PC-3 (cell line): ENCODE measurements around the gene RNH1. TPM values are rescaled to one million over a fixed set of nuclear protein-coding genes. Genes with fewer than 3 reads are reported as not detected.

Experiments used
- ATAC-seq: fragments of 200-7000 bp; cut with Tn5 transposase; 2 replicates; pipeline ENCODE4 v1.9.1; 2020; ENCODE audit warnings: mild to moderate bottlenecking, moderate library complexity
- BruUV-seq: library from RNA; stranded (reverse); fragments of 400-500 nt; replicated peaks from 2 replicates; lab custom pipeline; 2021; lab: Mats Ljungman, UMichigan
- CTCF ChIA-PET: fragments of 300-600 bp; sonication (Branson Sonifier 250); formaldehyde crosslinking; loops from one replicate; lab custom pipeline; 2022; ENCODE audit warnings: antibody characterized with exemption; lab: Charles Lee
- POLR2A ChIA-PET: fragments of 300-600 bp; sonication (Branson Sonifier 250); formaldehyde crosslinking; loops from one replicate; lab custom pipeline; 2022; ENCODE audit warnings: antibody characterized with exemption; ENCODE audit not compliant: unreplicated experiment; lab: Charles Lee
- DNase-seq: peaks from one replicate; pipeline ENCODE4 v3.0.0-alpha.2; 2015
- H2AFZ ChIP-seq: fragments of 300-600 bp; sonication (generic); 2 replicates; pipeline ENCODE4 v1.6.0; 2016; ENCODE audit warnings: antibody characterized with exemption, low read length
- H3F3A ChIP-seq: fragments of 300-600 bp; sonication (generic); one replicate; pipeline ENCODE4 v1.6.0; 2017; ENCODE audit warnings: antibody characterized with exemption, low read length, control low read depth, mild to moderate bottlenecking; ENCODE audit not compliant: unreplicated experiment
- H3K27ac ChIP-seq: fragments of 300-600 bp; sonication (generic); 2 replicates; pipeline ENCODE4 v1.5.1; 2016; ENCODE audit warnings: mild to moderate bottlenecking, low read length
- H3K27me3 ChIP-seq: fragments of 300-600 bp; sonication (generic); 2 replicates; pipeline ENCODE4 v1.6.1; 2016; ENCODE audit warnings: low read length, mixed read lengths
- H3K36me3 ChIP-seq: fragments of 300-600 bp; sonication (generic); 2 replicates; pipeline ENCODE4 v1.6.1; 2016; ENCODE audit warnings: low read depth, mixed run types, low read length, mixed read lengths
- H3K4me1 ChIP-seq: fragments of 300-600 bp; sonication (generic); 2 replicates; pipeline ENCODE4 v1.5.1; 2016; ENCODE audit warnings: low read length; ENCODE audit not compliant: insufficient read depth
- H3K4me2 ChIP-seq: fragments of 300-600 bp; sonication (generic); 2 replicates; pipeline ENCODE4 v1.6.0; 2016; ENCODE audit warnings: low read length
- H3K4me3 ChIP-seq: fragments of 300-600 bp; sonication (generic); 2 replicates; pipeline ENCODE4 v1.5.1; 2016; ENCODE audit warnings: mild to moderate bottlenecking, low read length, mixed read lengths
- H3K79me2 ChIP-seq: fragments of 300-600 bp; sonication (generic); 2 replicates; pipeline ENCODE4 v1.6.1; 2017; ENCODE audit warnings: low read length, mixed read lengths
- H3K9ac ChIP-seq: fragments of 300-600 bp; sonication (generic); 2 replicates; pipeline ENCODE4 v1.6.0; 2016; ENCODE audit warnings: mild to moderate bottlenecking, low read length
- H3K9me2 ChIP-seq: fragments of 300-600 bp; sonication (generic); replicated peaks from 2 replicates; pipeline ENCODE4 v1.6.1; 2016; ENCODE audit warnings: mixed run types, low read length, mixed read lengths
- H3K9me3 ChIP-seq: fragments of 300-600 bp; sonication (generic); 2 replicates; pipeline ENCODE4 v1.6.1; 2016; ENCODE audit warnings: low read length, mixed read lengths
- H4K20me1 ChIP-seq: fragments of 300-600 bp; sonication (generic); 2 replicates; pipeline ENCODE4 v1.6.1; 2016; ENCODE audit warnings: low read length, mixed read lengths
- CTCF ChIP-seq: fragments of 300-600 bp; sonication (generic); conservative IDR thresholded peaks from 2 replicates; pipeline ENCODE4 v1.5.1; 2017; ENCODE audit warnings: antibody characterized with exemption, low read depth, mild to moderate bottlenecking, low read length
- EZH2 ChIP-seq: fragments of 300-600 bp; sonication (generic); IDR thresholded peaks from one replicate; pipeline ENCODE4 v1.6.1; 2017; ENCODE audit warnings: antibody characterized with exemption, mild to moderate bottlenecking, low read length; ENCODE audit not compliant: unreplicated experiment
- EZH2phosphoT487 ChIP-seq: fragments of 300-600 bp; sonication (generic); IDR thresholded peaks from 2 replicates; pipeline ENCODE4 v1.6.1; 2018; ENCODE audit warnings: mild to moderate bottlenecking, antibody characterized with exemption, low read length, borderline replicate concordance
- intact Hi-C: fragments of 100-400 bp; cut with micrococcal nuclease; formaldehyde crosslinking; loops from 2 replicates; pipeline ENCODE4 v1.9.0; 2023
- total RNA-seq: library from RNA; depleted of rRNA; stranded (reverse); fragments of >200 nt; gene quantifications from 2 replicates; pipeline ENCODE4 v1.2.3, GENCODE V29; 2014

The RNH1 gene
- total RNA-seq, 1 experiment from 2014 or later = 258 TPM

- H3K4me2 ChIP-seq = peak overlapping the region; percentile 92
- BruUV-seq = TSS peak; percentile 63
- peaks cover 17% of the 10 kb centered on the region for H3K4me1 ChIP-seq
- DNase-seq (no peak), ATAC-seq (no peak)
- peaks cover 4% of the 10 kb centered on the region; the same call in 1 of the 2 replicates for H4K20me1 ChIP-seq
- H3K36me3 ChIP-seq = no peaks in the 10 kb centered on the region
- POLR2A ChIA-PET = no interaction called here
- H3K27ac ChIP-seq = no peak overlapping the region
- 0 out of 2 replicates have a peak overlapping the region, but pooled peaks have one; percentile 80 for H3K9ac ChIP-seq
- peak overlapping the region; percentile 89 for H3K4me3 ChIP-seq
- H3K9me3 ChIP-seq = no peaks in the 10 kb centered on the region
- H3K9me2 ChIP-seq = no peaks in the 10 kb centered on the region
- CTCF ChIA-PET = no interaction called here
- intact Hi-C loops = no loop called here
- H2AFZ ChIP-seq = no peak overlapping the region
- H3K27me3 ChIP-seq = no peaks in the 10 kb centered on the region
- H3F3A ChIP-seq = no peaks in the 10 kb centered on the region
- TF ChIP-seq EZH2phosphoT487 (no peak), EZH2 (no peak)
- H3K79me2 ChIP-seq = peaks cover 16% of the 10 kb centered on the region
These were observed 26.7 kb upstream of the RNH1 start for GRCh38 chr11:533586-534395.

- ChIA-PET POLR2A (no interaction called here), CTCF (no interaction called here)
- no peak for TF ChIP-seq EZH2
- H3K79me2 ChIP-seq = peaks cover 16% of the 10 kb centered on the region
- H3K9ac ChIP-seq = no peak overlapping the region
- no peak overlapping the region for H3K4me3 ChIP-seq
- H3K27me3 ChIP-seq = no peaks in the 10 kb centered on the region
- H3K4me2 ChIP-seq = no peak overlapping the region
- H3K27ac ChIP-seq = no peak overlapping the region
- no TSS peak for BruUV-seq
- peaks cover 4% of the 10 kb centered on the region; the same call in 1 of the 2 replicates for H4K20me1 ChIP-seq
- DNase-seq (no peak), ATAC-seq (no peak)
- no peaks in the 10 kb centered on the region for H3K9me2 ChIP-seq
- no peaks in the 10 kb centered on the region for H3K36me3 ChIP-seq
- H2AFZ ChIP-seq = no peak overlapping the region
- H3K4me1 ChIP-seq = peaks cover 17% of the 10 kb centered on the region
- no peaks in the 10 kb centered on the region for H3K9me3 ChIP-seq
- H3F3A ChIP-seq = no peaks in the 10 kb centered on the region
- intact Hi-C loops = no loop called here
These were observed 26.0 kb upstream of the RNH1 start for GRCh38 chr11:532986-533585.

- no peaks in the 10 kb centered on the region for H3K36me3 ChIP-seq
- H3K4me2 ChIP-seq = no peak overlapping the region
- no TSS peak for BruUV-seq
- no peak for DNase-seq
- no peak overlapping the region for H3K27ac ChIP-seq
- CTCF ChIA-PET = no interaction called here
- no peak overlapping the region for H3K4me3 ChIP-seq
- no peak for TF ChIP-seq CTCF
- TF ChIP-seq EZH2 = no peak
- no peak for TF ChIP-seq EZH2phosphoT487
- peaks cover 16% of the 10 kb centered on the region for H3K79me2 ChIP-seq
- POLR2A ChIA-PET = no interaction called here
- no peaks in the 10 kb centered on the region for H3K27me3 ChIP-seq
- no peak overlapping the region for H2AFZ ChIP-seq
- intact Hi-C loops = no loop called here
- no peak for ATAC-seq
- peaks cover 4% of the 10 kb centered on the region; the same call in 1 of the 2 replicates for H4K20me1 ChIP-seq
- H3K9me3 ChIP-seq = no peaks in the 10 kb centered on the region
- no peaks in the 10 kb centered on the region for H3F3A ChIP-seq
- no peaks in the 10 kb centered on the region for H3K9me2 ChIP-seq
- no peak overlapping the region for H3K9ac ChIP-seq
- H3K4me1 ChIP-seq = peaks cover 12% of the 10 kb centered on the region
These were observed 25.5 kb upstream of the RNH1 start for GRCh38 chr11:532527-532985.
